ENCODE results near the gene PTGR3. TPM values are rescaled to one million over a fixed set of nuclear protein-coding genes. Genes with fewer than 3 reads are reported as not detected.

Gene PTGR3
- total RNA-seq, 1 experiment from 2014 or later, result 8.2 TPM

- peaks cover 19% of the 10 kb centered on the region for H3K4me1 ChIP-seq (ENCODE audit: insufficient read depth, low read length)
- no peaks in the 10 kb centered on the region for H3K27me3 ChIP-seq (ENCODE audit: low read length)
- peaks cover 10% of the 10 kb centered on the region; the same call in 1 of the 2 replicates for H3K36me3 ChIP-seq (ENCODE audit: low read depth, low read length)
- no peak overlapping the region for H2AFZ ChIP-seq (ENCODE audit: low read length)
- H3K9me2 ChIP-seq (replicated peaks; ENCODE audit: low read length), result no peaks in the 10 kb centered on the region
- H3K4me3 ChIP-seq (ENCODE audit: low read length), result no peak overlapping the region
- H3K9ac ChIP-seq (ENCODE audit: low read length), result no peak overlapping the region
- no peaks in the 10 kb centered on the region for H3F3A ChIP-seq (ENCODE audit: low read length, unreplicated experiment)
- ChIA-PET POLR2A (ENCODE audit: unreplicated experiment) (no interaction called here), CTCF (interaction anchor here (0.6 kb wide), 1 partner anchor 305 kb away, joined by 10 read pairs; no protein-coding TSS in a partner anchor)
- TF ChIP-seq EZH2phosphoT487 (IDR thresholded peaks at IDR 0.05; ENCODE audit: borderline replicate concordance, low read length), result no peak
- TF ChIP-seq EZH2 (IDR thresholded peaks at IDR 0.05; ENCODE audit: low read length, unreplicated experiment), result no peak
- TF ChIP-seq CTCF (conservative IDR thresholded peaks at IDR 0.05; ENCODE audit: low read depth, low read length), result no peak
- H3K27ac ChIP-seq (ENCODE audit: low read length), result no peak overlapping the region
- DNase-seq (no peak), ATAC-seq (no peak)
- H3K4me2 ChIP-seq (ENCODE audit: low read length), result no peak overlapping the region
- intact Hi-C loops (cut with micrococcal nuclease), result no loop called here
- no peaks in the 10 kb centered on the region for H3K9me3 ChIP-seq (ENCODE audit: low read length)
- H3K79me2 ChIP-seq (ENCODE audit: low read length), result peaks cover 69% of the 10 kb centered on the region
- no TSS peak for BruUV-seq (replicated peaks)
- H4K20me1 ChIP-seq (ENCODE audit: low read length), result peaks cover 8% of the 10 kb centered on the region; the same call in 1 of the 2 replicates
Observed at GRCh38 chr18:75202696-75203365, 6.1 kb downstream of the PTGR3 start.

GRCh38 chr18:75201282-75202270 lies 7.4 kb downstream of the PTGR3 start:
- Histone ChIP-seq H3K36me3 (ENCODE audit: low read depth, low read length) (peaks cover 10% of the 10 kb centered on the region; the same call in 1 of the 2 replicates), H2AFZ (ENCODE audit: low read length) (no peak overlapping the region), H3K4me3 (ENCODE audit: low read length) (no peak overlapping the region), H3K9ac (ENCODE audit: low read length) (no peak overlapping the region), H3K4me1 (ENCODE audit: insufficient read depth, low read length) (peaks cover 13% of the 10 kb centered on the region), H3K9me2 (replicated peaks; ENCODE audit: low read length) (no peaks in the 10 kb centered on the region), H3F3A (ENCODE audit: low read length, unreplicated experiment) (no peaks in the 10 kb centered on the region), H4K20me1 (ENCODE audit: low read length) (peaks cover 3% of the 10 kb centered on the region; the same call in 1 of the 2 replicates), H3K27me3 (ENCODE audit: low read length) (no peaks in the 10 kb centered on the region), H3K79me2 (ENCODE audit: low read length) (peaks cover 56% of the 10 kb centered on the region), H3K9me3 (ENCODE audit: low read length) (no peaks in the 10 kb centered on the region), H3K4me2 (ENCODE audit: low read length) (no peak overlapping the region), H3K27ac (ENCODE audit: low read length) (no peak overlapping the region)
- no peak for ATAC-seq
- BruUV-seq (replicated peaks), result no TSS peak
- intact Hi-C loops (cut with micrococcal nuclease), result no loop called here
- DNase-seq, result no peak
- ChIA-PET CTCF (no interaction called here), POLR2A (ENCODE audit: unreplicated experiment) (no interaction called here)
- TF ChIP-seq CTCF (conservative IDR thresholded peaks at IDR 0.05; ENCODE audit: low read depth, low read length) (no peak), EZH2 (IDR thresholded peaks at IDR 0.05; ENCODE audit: low read length, unreplicated experiment) (no peak), EZH2phosphoT487 (IDR thresholded peaks at IDR 0.05; ENCODE audit: borderline replicate concordance, low read length) (no peak)
